ENCODE results near the gene TBC1D22B.

Gene TBC1D22B

GRCh38 chr6:37347670-37348111, 90.1 kb downstream of the TBC1D22B start:
- Histone ChIP-seq H3K4me1 (ENCODE audit: insufficient read depth, poor library complexity, severe bottlenecking) (no peaks in the 10 kb centered on the region), H3K27ac (ENCODE audit: poor library complexity, severe bottlenecking) (no peak overlapping the region), H3K36me3 (ENCODE audit: low read depth) (no peaks in the 10 kb centered on the region), H3K27me3 (ENCODE audit: insufficient read depth, poor library complexity, severe bottlenecking) (no peaks in the 10 kb centered on the region), H3K4me3 (ENCODE audit: severe bottlenecking) (no peak overlapping the region), H3K9me3 (ENCODE audit: severe bottlenecking) (no peaks in the 10 kb centered on the region)
- TF ChIP-seq, protein P1, sequence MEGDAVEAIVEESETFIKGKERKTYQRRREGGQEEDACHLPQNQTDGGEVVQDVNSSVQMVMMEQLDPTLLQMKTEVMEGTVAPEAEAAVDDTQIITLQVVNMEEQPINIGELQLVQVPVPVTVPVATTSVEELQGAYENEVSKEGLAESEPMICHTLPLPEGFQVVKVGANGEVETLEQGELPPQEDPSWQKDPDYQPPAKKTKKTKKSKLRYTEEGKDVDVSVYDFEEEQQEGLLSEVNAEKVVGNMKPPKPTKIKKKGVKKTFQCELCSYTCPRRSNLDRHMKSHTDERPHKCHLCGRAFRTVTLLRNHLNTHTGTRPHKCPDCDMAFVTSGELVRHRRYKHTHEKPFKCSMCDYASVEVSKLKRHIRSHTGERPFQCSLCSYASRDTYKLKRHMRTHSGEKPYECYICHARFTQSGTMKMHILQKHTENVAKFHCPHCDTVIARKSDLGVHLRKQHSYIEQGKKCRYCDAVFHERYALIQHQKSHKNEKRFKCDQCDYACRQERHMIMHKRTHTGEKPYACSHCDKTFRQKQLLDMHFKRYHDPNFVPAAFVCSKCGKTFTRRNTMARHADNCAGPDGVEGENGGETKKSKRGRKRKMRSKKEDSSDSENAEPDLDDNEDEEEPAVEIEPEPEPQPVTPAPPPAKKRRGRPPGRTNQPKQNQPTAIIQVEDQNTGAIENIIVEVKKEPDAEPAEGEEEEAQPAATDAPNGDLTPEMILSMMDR (IDR thresholded peaks at IDR 0.05; ENCODE audit: poor library complexity, severe bottlenecking) = no peak
- DNase-seq (ENCODE audit: low spot score) (no peak), ATAC-seq (ENCODE audit: low read depth) (no peak)

GRCh38 chr6:37351027-37351426, 93.5 kb downstream of the TBC1D22B start:
- DNase-seq (ENCODE audit: low spot score) (no peak), ATAC-seq (ENCODE audit: low read depth) (no peak)
- H3K27me3 ChIP-seq (ENCODE audit: insufficient read depth, poor library complexity, severe bottlenecking) = no peaks in the 10 kb centered on the region
- H3K27ac ChIP-seq (ENCODE audit: poor library complexity, severe bottlenecking) = no peak overlapping the region
- H3K4me3 ChIP-seq (ENCODE audit: severe bottlenecking) = no peak overlapping the region
- H3K4me1 ChIP-seq (ENCODE audit: insufficient read depth, poor library complexity, severe bottlenecking) = peaks cover 3% of the 10 kb centered on the region
- H3K36me3 ChIP-seq (ENCODE audit: low read depth) = no peaks in the 10 kb centered on the region
- H3K9me3 ChIP-seq (ENCODE audit: severe bottlenecking) = no peaks in the 10 kb centered on the region
- TF ChIP-seq, protein P1 (IDR thresholded peaks at IDR 0.05; ENCODE audit: poor library complexity, severe bottlenecking) = no peak

- TF ChIP-seq, protein P1 (IDR thresholded peaks at IDR 0.05; ENCODE audit: poor library complexity, severe bottlenecking) = no peak
- Histone ChIP-seq H3K9me3 (ENCODE audit: severe bottlenecking) (no peaks in the 10 kb centered on the region), H3K4me1 (ENCODE audit: insufficient read depth, poor library complexity, severe bottlenecking) (peaks cover 3% of the 10 kb centered on the region), H3K4me3 (ENCODE audit: severe bottlenecking) (no peak overlapping the region), H3K27ac (ENCODE audit: poor library complexity, severe bottlenecking) (no peak overlapping the region), H3K36me3 (ENCODE audit: low read depth) (no peaks in the 10 kb centered on the region), H3K27me3 (ENCODE audit: insufficient read depth, poor library complexity, severe bottlenecking) (no peaks in the 10 kb centered on the region)
- ATAC-seq (ENCODE audit: low read depth) (no peak), DNase-seq (ENCODE audit: low spot score) (no peak)
These were observed 94.8 kb downstream of the TBC1D22B start for GRCh38 chr6:37352384-37352783.

GRCh38 chr6:37353761-37354525, 96.4 kb downstream of the TBC1D22B start, which contains the start of gene RNF8:
RNF8 (plus strand) TSS chr6:37353983; CDS start chr6:37354165, 182 bp downstream.
- peak within 1 kb of the TSS; percentile 17 for H3K27ac ChIP-seq (ENCODE audit: poor library complexity, severe bottlenecking)
- peaks cover 3% of the 10 kb centered on the region for H3K4me1 ChIP-seq (ENCODE audit: insufficient read depth, poor library complexity, severe bottlenecking)
- DNase-seq (ENCODE audit: low spot score) = peak; percentile 91

More at GRCh38 chr6:37353761-37354525, 96.4 kb downstream of the TBC1D22B start, which contains the start of gene RNF8:
- peak within 1 kb of the TSS; percentile 94 for H3K4me3 ChIP-seq (ENCODE audit: severe bottlenecking)
- H3K36me3 ChIP-seq (ENCODE audit: low read depth) = no peaks in the 10 kb centered on the region; the same call in 1 of the 2 replicates
- no peaks in the 10 kb centered on the region for H3K9me3 ChIP-seq (ENCODE audit: severe bottlenecking)
- peak; percentile 95 for ATAC-seq (ENCODE audit: low read depth)
- TF ChIP-seq, protein P1 (IDR thresholded peaks at IDR 0.05; ENCODE audit: poor library complexity, severe bottlenecking) = no peak
- H3K27me3 ChIP-seq (ENCODE audit: insufficient read depth, poor library complexity, severe bottlenecking) = no peaks in the 10 kb centered on the region
